HL-60 (cell line): ENCODE data around the gene MVD.

Source experiments
- CTCF ChIP-seq: IDR thresholded peaks from one replicate; pipeline ENCODE4 v1.5.1; 2011; ENCODE audit warnings: low read length, control low read depth, inconsistent platforms; ENCODE audit not compliant: insufficient read depth
- POLR2AphosphoS5 ChIP-seq: IDR thresholded peaks from 2 replicates; pipeline ENCODE4 v1.6.1; 2012; ENCODE audit warnings: low read depth
- REST ChIP-seq: IDR thresholded peaks from 2 replicates; pipeline ENCODE4 v1.6.1; 2012; ENCODE audit warnings: low read depth; ENCODE audit not compliant: insufficient replicate concordance
- SPI1 ChIP-seq: IDR thresholded peaks from 2 replicates; pipeline ENCODE4 v1.6.1; 2012; ENCODE audit warnings: low read depth, mild to moderate bottlenecking, borderline replicate concordance

GRCh38 chr16:88655053-88655732, 7.7 kb downstream of the MVD start:
- TF ChIP-seq POLR2AphosphoS5 (no peak), CTCF (no peak), REST (no peak), SPI1 (no peak)
